SU-DHL-6 (cell line): ENCODE results near the gene SLC39A11.

Experiments used
- EZH2phosphoT487 ChIP-seq: fragments of 200-600 bp; sonication (generic), shearing (Covaris generic); conservative IDR thresholded peaks from 2 replicates; pipeline ENCODE4 v1.6.1; 2018; ENCODE audit warnings: mild to moderate bottlenecking, antibody characterized with exemption, low read length, moderate library complexity, mixed read lengths
- TF ChIP-seq, protein P1 (sequence below): fragments of 200-600 bp; sonication (generic); IDR thresholded peaks from one replicate; pipeline ENCODE4 v1.5.1; 2017; ENCODE audit warnings: antibody characterized with exemption, mild to moderate bottlenecking, low read length, moderate library complexity; ENCODE audit not compliant: insufficient read depth, poor library complexity, severe bottlenecking

- TF ChIP-seq EZH2phosphoT487: no peak
- TF ChIP-seq, protein P1, sequence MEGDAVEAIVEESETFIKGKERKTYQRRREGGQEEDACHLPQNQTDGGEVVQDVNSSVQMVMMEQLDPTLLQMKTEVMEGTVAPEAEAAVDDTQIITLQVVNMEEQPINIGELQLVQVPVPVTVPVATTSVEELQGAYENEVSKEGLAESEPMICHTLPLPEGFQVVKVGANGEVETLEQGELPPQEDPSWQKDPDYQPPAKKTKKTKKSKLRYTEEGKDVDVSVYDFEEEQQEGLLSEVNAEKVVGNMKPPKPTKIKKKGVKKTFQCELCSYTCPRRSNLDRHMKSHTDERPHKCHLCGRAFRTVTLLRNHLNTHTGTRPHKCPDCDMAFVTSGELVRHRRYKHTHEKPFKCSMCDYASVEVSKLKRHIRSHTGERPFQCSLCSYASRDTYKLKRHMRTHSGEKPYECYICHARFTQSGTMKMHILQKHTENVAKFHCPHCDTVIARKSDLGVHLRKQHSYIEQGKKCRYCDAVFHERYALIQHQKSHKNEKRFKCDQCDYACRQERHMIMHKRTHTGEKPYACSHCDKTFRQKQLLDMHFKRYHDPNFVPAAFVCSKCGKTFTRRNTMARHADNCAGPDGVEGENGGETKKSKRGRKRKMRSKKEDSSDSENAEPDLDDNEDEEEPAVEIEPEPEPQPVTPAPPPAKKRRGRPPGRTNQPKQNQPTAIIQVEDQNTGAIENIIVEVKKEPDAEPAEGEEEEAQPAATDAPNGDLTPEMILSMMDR: no peak
Measured at GRCh38 chr17:72774236-72774635, 318.3 kb downstream of the SLC39A11 start.
